HG03432 (cell line): Measurements from ENCODE around the gene TYW3.

Experiments
- ATAC-seq: cut with Tn5 transposase; IDR thresholded peaks from one replicate; pipeline ENCODE4 v1.9.1; 2021; ENCODE audit warnings: mild to moderate bottlenecking, moderate library complexity; ENCODE audit not compliant: unreplicated experiment

The TYW3 gene

GRCh38 chr1:74780594-74780993 is 47.6 kb downstream of the TYW3 start:
- ATAC-seq: no peak

DNA sequence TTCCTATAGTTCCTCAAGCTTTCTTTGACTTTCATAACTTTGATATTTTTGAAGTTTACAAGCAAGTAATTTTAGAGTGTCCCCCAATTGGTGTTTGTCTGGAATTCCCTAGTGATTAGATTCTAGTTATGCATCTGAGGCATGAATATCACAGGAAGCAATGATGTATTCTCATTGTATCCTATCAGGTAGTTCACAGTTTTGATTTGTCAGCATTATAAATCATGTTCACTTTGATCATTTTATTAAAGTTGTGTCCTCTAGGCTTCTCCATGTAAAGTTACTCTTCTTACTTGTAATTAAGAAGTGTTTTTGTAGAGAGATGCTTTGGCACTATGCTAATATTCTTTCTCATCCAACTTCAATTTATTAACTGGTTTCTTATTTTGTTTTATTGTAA is 53.0 kb downstream of the TYW3 start:
- no peak for ATAC-seq

GRCh38 chr1:74790453-74790852 is 57.5 kb downstream of the TYW3 start:
- ATAC-seq: no peak

DNA sequence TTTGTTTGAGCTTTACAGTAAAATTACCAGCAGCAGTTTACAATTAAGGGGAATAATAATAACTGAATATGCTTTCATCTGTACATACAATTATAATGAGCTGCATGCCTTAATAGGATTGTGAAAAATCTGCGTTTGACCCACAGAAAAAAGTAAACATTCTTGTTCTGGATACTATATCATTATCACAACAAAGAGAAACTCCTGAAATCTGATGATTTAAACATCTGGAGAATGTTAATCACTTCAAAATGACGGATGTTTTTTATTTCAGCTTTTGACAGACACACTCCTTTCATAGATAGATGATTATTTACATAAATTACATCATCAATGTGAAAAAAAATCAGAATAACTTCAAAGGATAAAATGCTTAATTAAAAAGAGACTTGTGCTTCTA is 58.5 kb downstream of the TYW3 start:
- no peak for ATAC-seq

DNA sequence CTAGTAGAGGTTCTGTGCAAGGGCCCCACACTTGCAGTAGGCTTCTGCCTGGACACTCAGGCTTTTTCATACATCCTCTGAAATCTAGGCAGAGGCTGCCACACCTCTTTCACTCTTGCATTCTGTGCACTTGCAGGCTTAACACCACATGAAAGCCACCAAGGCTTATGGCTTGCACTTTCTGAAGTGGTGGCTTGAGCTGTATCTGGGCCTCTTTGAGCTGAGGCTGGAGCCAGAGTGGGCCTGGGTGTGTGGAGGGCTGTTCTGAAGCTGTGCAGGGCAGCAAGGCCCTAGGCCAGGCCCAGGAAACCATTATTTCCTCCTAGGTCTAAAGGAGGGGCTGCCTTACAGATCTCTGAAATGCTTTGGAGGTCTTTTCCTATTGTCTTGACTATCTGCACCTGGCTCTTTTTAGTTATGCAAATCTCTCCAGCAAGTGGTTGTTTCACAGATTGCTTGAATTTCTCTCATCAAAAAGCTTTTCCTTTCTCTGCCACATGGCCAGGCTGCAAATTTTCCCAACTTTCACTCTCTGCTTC is 66.2 kb downstream of the TYW3 start:
- no peak for ATAC-seq

GRCh38 chr1:74811436-74812179 is 78.7 kb downstream of the TYW3 start:
- peak; percentile 68 for ATAC-seq

DNA sequence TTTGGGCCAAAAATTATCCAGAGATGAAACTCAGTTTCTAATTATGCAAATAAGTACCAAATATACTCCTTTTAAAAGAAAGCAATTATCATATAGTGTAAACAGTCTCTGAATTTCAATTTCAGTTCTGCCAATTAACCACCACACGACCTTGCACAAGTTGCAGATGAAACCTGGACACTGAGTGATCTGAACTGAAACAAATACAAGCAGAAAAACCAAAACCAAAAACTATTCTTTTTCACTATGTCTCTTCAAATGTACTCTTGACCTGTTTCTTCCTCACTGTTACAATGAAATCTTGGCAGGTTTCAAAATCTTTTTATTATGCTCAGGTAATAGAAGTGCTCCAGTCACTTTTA is 79.2 kb downstream of the TYW3 start:
- ATAC-seq: peak; percentile 93
